ENCODE measurements around the gene SPOCK1.

Gene SPOCK1

GRCh38 chr5:137372016-137372772, 126.9 kb downstream of the SPOCK1 start:
- DNase-seq (ENCODE audit: low read depth in 2 of 2): no peak
- H3K4me3 ChIP-seq (replicated peaks in 1 of 2; ENCODE audit: low read depth in 2 of 2, low read length in 2 of 2): no peak overlapping the region
- no peak for TF ChIP-seq CTCF (IDR thresholded peaks at IDR 0.05; ENCODE audit: low read depth, low read length)

DNA sequence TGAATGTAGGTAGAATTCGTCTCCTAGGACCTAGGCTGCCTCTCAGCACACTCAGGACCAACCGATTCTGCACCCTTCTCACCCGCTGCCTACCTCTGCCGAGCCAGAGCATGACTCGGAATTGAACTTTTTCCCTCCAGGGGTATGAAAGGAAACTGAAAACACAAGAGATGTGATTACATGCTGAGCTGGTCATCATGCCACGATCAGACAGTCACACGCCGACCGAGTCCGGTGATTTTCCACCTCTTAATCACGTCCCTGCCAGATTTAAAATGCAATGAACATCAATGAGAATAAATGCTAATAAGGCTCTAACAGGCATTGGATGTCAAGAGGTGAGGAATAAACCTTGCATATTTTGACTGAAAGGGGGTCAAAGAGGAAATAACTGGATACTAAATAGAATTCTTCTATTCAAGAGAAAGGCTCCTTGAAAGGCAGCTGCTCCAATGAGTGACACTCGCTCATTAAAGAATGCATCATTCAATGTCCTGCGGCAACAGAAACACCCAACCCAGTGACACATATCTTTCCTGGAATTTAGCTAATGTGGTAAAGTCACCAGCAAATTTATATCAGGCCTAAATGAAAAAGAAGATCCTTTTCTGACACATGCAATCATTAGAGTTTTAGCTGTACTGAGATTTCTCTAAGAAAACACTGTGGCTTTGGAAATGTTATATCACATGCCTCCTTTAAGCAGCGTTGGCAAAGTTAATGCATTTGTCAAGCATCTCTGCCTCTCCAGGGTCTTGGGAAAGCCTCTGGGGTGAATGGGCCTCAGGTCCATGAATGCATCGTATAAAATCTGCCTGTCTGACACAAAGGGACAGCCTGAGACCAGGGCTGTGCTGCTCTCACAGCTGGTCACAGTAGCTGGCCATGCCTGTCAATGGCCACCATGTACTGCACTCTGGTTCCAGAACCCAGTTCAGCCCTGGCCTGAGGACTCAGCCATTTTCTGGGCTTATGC, 128.7 kb downstream of the SPOCK1 start:
- no peak overlapping the region for H3K4me3 ChIP-seq (replicated peaks in 1 of 2; ENCODE audit: low read depth in 2 of 2, low read length in 2 of 2)
- DNase-seq (ENCODE audit: low read depth in 2 of 2): peak in 1 of 2 donors; percentile 30
- no peak for TF ChIP-seq CTCF (IDR thresholded peaks at IDR 0.05; ENCODE audit: low read depth, low read length)

DNA sequence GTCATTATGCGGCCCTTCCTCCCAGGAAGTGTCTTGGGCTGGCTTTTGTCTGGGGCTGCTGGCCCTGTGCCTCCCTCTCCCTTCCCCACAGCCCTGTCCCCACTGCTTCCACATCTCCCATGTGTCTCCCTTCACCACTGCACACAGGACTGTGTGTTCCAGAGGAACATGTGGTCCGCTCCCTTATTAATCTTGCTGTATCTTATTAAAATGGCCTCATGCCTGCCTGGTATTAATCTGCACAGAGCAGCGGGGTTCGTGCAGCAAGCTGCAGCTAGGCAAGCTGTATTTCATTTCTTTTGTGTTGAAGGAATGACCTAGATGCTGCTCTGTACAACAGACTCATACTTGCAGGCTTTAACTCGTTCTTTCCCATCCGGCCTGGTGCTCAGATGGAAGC, 130.5 kb downstream of the SPOCK1 start:
- H3K4me3 ChIP-seq (replicated peaks in 1 of 2; ENCODE audit: low read depth in 2 of 2, low read length in 2 of 2): no peak overlapping the region
- DNase-seq (ENCODE audit: low read depth in 2 of 2): no peak
- TF ChIP-seq CTCF (IDR thresholded peaks at IDR 0.05; ENCODE audit: low read depth, low read length): no peak

DNA sequence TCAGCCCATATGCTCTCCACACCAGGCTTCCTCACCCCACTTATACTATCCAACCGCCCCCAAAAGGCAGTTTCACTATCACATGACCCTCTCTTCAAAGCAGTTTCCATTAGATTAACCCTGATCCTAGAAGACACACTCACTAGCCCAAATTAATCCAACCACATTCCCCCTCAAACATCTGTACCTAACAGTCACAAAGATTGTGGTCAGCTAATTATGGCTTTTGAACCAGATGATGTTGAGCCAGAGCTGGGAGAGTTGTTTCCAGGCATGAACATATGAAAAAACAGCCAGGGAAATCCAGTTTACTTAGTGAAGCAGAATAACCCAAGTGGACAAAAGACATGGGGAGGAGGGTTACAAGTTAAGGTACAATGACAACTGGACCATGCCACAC, 131.2 kb downstream of the SPOCK1 start:
- no peak for TF ChIP-seq CTCF (IDR thresholded peaks at IDR 0.05; ENCODE audit: low read depth, low read length)
- DNase-seq (ENCODE audit: low read depth in 2 of 2): no peak
- H3K4me3 ChIP-seq (replicated peaks in 1 of 2; ENCODE audit: low read depth in 2 of 2, low read length in 2 of 2): no peak overlapping the region

- DNase-seq (ENCODE audit: low read depth in 2 of 2): no peak
- H3K4me3 ChIP-seq (replicated peaks in 1 of 2; ENCODE audit: low read depth in 2 of 2, low read length in 2 of 2): no peak overlapping the region
- no peak for TF ChIP-seq CTCF (IDR thresholded peaks at IDR 0.05; ENCODE audit: low read depth, low read length)
These were observed 132.6 kb downstream of the SPOCK1 start for GRCh38 chr5:137366526-137366925.

GRCh38 chr5:137365126-137365865, 133.8 kb downstream of the SPOCK1 start:
- TF ChIP-seq CTCF (IDR thresholded peaks at IDR 0.05; ENCODE audit: low read depth, low read length): no peak
- DNase-seq (ENCODE audit: low read depth in 2 of 2): peak in 1 of 2 donors; percentile 40
- no peak overlapping the region for H3K4me3 ChIP-seq (replicated peaks in 1 of 2; ENCODE audit: low read depth in 2 of 2, low read length in 2 of 2)

Data from cardiac fibroblast (primary cell).